HG02623 (cell line): ENCODE data around the gene LYRM4.
"Not testable (repeated sequence)": the region's sequence is repeated elsewhere in the genome, so short reads cannot be mapped to it uniquely, and the experiment has no call there.

ENCODE experiments used
- ATAC-seq: cut with Tn5 transposase; IDR thresholded peaks from one replicate; pipeline ENCODE4 v1.9.1; 2021; ENCODE audit warnings: moderate library complexity; ENCODE audit not compliant: unreplicated experiment

Gene LYRM4

DNA sequence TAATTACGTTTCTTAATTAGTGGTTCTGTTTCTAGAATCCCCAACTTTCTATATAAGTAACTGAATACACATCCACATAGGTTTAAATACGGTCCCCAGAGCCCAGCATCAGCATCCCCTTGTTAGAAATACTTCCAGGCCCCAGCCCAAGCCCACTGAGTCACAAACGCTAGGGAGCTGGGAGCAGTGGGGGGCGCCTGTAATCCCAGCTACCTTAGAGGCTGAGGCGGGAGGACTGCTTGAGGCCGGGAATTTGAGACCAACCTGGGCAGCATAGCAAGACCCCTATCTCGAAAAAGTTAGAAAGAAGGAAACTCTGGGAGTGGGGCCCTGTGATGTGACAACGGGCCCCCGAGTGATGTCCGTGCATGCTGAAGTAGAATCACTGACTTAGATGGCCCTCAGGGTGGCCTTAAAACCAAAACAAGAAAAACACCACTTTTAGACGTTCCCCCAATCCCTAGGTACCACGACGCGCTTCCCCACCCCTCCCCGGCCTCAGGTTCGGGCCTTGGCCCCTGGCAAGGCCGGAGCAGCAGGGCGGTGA, 176.9 kb downstream of the LYRM4 start:
- ATAC-seq = no peak

DNA sequence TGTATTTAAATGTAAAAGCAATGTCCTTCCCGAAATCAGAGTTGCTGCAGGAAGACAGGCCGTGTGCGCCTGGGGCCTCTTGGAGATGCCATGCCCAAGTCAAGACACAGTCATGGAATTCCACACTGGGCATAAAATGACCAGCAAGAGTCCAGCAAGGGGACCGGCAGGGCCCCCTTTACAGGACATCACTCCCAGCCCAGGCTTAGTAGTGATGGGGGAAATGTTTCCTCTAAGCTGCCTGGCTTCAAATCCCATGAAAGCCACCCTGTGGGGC, 177.5 kb downstream of the LYRM4 start:
- no peak for ATAC-seq

DNA sequence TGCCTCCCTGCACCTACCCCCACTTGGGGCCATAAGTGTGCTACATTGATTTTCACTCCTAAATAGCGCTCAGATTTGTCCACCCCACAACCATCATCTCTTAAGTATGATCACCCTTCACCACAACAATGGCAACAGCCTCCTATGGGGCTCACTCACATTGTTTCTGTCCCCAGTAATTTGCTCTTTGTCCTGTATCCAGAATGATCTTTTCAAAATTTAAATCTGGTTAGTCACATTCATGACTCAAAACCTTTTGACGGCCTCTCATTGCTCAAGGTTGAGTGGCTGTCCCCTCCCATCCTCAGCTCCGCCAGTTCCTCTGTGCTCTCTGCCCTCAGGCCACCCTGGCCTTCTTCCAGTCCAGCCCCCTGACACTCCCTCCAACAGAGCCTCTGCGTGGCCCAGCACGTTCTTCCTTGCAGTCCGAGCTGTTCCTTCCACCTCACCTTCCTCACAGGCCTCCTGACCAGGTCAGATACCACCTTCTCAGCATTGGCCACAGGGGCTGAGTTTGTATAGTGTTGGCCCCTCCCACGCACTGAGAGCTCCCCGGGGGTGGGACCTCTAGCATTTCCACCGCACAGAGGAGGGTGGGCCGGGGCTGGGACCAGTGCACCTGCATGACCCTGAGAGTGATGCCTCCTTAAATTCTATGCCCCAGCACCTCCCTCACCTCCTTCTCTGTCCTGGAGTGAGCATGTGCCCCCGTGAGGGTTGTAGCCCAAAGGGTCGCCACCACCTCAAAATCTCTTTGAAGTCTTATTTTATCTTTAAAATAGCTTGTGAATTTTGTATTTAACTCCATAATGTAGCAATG, 178.1 kb downstream of the LYRM4 start:
- ATAC-seq = no peak

DNA sequence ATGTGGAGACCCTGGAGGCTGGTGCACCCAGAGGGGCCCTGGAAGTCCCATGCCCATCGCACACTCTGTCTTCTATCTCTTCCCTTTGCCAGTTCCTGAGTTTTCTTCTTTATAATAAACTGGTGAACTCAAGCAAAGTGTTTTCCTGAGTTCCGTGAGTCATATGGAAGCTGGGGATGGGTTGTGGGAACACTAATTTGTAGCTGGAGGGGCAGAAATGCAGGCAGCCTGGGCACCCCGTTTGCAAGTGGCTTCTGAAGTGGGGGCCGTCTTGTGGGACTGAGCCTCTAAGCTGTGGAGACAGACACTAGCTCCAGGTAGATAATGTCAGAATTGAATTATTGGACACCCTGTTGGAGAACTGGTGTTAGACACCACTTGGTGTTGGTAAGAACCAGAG, 178.8 kb downstream of the LYRM4 start:
- no peak for ATAC-seq

DNA sequence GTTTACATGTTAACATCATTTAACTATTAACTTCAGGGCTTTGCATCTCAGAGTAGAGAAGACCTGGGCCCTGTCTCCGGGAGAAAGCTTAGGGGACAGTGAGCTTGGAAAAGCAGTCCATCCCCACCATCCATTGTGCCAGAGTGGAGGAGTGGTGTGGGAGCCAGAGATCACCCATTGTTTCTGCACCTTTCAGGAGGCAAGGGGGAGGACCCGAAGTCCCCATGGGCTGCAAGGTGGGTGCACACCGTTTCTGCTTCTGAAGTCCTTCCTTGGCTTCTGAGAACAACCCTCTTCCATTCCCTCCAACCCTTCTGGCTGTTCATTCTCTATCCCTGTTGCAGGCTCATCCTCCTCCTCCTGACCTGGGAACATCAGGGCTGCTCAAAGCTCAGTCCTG, 179.6 kb downstream of the LYRM4 start:
- ATAC-seq = no peak

DNA sequence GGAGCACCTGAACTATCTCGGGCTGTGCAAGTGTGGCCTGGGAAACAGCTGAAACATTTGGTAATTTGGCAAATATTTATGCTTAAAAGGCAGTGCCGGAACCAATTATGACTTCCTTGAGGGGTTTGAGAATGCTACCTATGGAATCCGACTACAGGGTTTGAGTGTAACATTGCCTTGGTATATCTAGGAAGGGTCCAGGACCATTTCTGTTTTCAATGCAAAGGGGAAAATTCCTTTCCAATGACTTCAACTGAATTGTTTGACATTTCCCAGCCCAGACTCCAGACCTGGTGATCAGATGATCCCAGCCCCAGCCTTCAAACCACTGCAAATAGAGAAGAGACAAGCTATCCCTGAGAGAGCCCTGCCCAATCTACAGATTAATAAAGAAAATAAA, 180.2 kb downstream of the LYRM4 start:
- no peak for ATAC-seq

DNA sequence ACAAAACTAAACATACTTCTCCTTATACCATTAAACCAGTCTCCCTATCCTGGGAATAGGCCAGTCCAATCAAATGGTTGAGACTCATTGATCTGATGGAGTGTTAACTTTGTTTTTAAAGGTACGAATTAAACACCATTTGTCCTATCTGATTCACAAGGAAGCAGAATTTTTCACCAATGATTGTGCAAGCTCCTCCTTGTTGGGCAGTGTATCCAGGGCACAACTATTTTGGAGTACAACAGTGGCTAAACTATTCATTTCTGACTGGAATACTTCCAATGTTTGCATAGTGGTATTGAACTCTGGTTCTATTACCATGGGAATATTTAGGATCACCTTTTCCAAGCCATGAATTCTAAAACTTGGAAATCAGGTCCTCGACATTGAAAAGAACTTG, 181.1 kb downstream of the LYRM4 start:
- no peak for ATAC-seq

DNA sequence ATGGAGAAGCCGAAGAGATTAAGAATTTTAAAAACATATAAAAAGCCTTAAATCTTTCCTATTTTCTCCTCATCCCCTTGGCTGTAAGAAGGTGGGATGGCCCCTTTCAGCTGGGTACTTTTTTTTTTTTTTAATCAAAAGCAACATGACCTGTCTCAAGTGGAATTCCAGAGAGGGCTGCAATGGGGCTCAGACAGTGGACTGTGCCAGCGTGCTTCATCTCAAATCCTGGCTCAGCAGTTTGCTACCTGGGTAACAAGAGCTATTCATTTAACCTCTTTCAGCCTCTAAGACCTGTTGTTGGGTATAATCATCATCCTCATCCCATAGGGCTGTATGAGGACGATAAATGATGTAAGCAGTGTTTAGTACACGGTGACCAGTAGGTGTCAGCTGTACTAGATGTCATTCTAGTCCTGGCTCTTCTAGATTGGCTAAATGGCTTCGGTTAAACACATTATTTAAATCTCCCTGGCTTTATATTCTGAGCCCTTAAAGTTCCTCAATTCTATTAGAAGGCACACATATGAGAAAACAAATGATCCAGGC, 182.6 kb downstream of the LYRM4 start:
- no peak for ATAC-seq

DNA sequence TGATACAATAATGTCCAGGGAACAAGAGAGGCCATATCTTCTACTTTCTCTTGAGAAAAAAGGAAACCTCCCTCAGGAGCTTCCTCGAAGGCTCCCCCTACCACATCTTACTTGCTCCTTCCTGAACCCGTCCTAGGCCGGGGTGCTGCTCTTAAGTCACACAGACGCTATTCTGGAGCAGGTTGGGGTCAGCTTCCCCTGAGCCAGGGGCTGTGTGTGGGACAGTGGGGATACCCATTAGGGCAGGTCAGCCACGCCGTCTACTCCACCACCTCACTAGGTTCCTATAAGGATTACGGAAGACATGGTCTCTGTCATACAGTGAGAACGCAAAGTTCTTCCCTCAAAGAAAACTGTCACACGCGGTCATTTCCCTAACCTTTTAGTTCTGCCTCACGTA, 183.8 kb downstream of the LYRM4 start:
- ATAC-seq = no peak

DNA sequence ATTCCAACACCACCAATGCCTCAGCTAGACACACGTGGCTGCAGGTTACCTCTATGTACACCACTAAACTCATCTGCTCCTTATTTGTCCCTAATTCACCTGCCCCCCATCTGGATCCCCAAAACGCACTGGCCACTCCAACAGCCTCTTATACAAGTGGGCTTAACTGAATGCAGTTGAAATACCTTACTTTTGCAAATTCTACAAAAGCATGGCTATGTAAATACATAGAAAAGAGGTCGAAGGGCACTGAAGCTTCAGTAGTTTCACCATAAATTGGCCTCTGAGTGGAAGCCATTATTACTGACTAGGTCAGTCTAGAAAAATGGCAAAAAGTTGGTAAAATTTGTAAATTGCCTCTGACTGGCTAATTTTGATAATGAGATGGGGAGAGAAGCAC, 186.8 kb downstream of the LYRM4 start:
- no peak for ATAC-seq

DNA sequence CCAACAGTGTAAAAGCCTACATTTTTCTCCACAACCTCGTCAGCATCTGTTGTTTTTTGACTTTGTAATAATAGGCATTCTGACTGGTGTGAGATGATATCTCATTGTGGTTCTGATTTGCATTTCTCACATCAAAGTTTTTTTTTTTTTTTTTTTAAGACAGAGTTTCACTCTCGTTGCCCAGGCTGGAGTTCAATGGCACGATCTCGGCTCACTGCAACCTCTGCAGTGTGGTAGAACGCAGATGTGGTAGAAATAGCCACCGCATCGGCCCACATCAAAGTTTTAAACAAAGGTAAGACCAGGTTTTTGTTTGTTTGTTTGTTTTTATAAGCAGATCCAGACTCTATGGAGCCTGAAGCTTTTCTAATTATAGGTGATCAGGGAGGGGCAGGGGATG, 188.3 kb downstream of the LYRM4 start:
- no peak for ATAC-seq

DNA sequence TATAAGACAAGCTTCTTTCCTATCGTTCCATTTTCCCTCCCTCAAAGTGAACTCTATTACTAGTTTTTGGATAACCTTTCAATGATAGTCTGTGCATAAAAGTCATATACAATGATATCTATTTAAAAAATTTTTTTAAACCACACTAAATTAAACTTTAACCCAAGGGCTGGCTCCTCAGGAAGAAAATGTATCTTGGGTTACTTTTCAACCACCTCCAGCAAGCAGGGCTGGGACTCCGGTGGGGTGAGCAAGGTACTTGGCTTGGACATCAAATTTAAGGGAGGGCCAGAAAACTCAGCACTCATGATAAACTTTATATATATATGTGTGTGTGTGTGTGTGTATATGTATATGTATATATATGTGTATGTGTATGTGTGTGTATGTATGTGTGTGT, 189.5 kb downstream of the LYRM4 start:
- ATAC-seq = no peak

DNA sequence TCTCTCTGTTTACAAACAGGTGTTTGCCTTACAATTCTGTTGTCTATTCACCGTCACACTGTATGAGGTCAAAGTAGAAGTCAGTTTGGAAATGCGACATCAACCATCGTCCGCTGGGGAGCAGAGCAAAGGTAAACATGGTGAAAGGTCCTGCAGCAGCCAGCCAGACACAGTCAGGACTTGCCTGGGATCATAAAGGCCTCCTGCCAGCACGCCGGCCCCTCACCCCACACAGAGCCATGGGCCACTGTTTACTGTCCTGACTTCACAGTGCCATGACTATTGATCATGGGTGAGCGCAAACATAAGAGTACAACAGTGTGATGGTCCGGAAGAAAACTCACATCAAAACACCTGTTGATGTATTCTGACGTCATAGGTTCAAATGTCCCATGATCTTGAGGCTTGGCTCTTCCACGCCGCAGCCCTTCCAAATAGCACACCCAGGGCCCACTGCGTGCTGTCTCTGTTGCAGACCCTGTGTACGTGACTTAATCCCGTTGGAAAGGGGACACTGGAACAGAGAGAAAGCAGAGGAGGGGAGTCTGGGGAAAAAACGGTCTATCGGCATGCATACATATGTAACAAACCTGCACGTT, 192.5 kb downstream of the LYRM4 start:
- no peak for ATAC-seq

DNA sequence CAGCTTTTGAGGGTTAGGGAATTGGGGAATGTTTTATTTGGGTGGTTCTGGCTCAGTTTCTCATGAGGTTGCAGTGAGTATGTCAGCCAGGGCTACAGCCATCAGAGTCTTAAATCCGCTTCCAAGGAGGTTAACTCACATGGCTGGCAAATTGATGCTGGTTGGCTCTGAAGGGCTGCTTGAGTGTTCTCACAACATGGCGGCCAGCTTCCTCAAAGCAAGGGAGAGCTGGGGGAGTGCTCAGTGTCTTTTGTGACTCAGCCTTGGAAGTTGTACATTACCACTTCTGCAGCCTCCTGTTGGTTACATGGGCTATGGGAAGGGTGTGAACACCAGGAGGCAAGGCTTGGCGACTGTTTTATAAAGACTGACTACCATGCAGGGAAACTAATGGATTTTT, 193.4 kb downstream of the LYRM4 start:
- ATAC-seq = no peak

DNA sequence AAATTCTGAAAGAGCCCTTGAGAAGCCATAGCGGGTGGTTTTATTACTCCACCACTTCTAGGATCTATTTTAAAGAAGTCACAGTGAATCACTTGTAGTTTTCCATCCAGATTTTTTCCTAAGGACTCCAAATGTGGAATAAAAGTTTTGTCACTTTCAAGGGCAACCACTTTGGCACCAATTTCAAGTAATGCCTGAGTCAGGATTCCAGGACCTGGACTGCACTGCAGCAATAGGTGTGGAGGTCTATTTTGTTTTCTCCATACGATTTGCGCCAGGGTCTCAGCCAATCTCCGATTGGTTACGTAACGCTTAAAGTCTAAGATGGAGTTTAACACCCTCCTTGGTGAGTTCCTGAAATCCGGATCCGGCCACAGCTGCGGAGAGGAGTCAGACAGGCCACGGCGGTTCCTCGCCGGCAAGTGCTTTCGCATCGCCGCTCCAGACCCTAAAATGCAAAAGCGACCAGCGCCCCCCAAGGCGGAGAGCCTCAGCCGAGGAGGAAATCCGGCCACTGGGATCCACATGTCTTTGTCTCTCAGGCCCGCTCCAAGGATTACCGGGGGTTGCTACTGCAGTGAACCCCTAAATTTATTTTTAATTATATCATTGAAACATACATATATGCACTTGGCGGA, 194.2 kb downstream of the LYRM4 start:
- ATAC-seq = no peak

DNA sequence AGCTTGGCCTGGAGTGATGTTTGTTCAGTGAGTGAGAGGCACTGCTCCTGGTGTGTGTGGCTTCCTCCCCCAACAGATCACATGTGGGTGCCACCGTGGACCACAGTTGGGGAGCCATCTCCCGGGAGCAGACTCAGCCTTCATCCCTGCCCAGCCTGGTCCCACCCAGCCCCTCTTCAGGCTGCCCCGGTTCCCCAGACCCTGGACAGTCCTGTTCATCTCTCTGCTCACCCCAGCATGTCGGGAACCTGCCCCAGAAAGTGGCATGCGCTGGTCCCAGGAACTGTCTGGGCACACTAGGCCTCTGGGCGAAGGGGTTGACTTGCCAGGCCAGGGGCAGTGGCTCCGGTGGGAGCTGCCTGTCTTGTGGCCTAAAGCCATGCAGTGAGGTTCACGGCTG, 197.1 kb downstream of the LYRM4 start:
- no peak for ATAC-seq

DNA sequence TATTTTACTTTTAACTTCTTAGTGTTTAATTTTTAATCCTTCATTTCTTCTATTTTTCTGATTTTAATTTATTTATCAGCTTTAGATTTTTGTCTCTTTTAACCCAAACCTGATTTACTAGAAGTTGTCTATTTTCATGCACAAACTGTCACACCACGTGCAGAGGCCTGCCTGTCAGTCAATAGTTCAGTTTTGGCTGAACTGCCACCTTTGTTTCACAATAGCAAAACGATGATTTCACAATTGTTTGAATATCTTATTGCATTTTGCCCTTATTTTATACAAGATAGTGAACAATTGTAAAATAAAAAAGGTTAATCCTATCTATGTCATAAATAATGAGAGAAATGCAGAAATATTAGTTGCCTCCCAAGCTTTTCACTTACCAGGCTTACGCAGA, 199.6 kb downstream of the LYRM4 start:
- no peak for ATAC-seq

DNA sequence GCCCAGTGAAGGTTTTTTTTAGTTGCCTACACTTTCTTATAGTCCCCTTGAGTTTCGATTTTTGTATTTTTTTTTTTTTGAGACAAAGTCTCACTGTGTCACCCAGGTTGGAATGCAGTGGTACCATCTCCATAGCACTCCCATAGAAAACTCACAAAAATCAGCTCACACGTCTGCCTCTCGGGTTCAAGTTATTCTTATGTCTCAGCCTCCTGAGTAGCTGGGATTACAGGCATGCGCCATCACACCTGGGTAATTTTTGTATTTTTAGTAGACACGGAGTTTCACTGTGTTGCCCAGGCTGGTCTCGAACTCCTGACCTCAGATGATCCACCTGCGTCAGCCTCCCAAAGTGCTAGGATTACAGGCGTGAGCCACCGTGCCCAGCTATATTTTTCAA, 200.3 kb downstream of the LYRM4 start:
- not testable (repeated sequence) for ATAC-seq

DNA sequence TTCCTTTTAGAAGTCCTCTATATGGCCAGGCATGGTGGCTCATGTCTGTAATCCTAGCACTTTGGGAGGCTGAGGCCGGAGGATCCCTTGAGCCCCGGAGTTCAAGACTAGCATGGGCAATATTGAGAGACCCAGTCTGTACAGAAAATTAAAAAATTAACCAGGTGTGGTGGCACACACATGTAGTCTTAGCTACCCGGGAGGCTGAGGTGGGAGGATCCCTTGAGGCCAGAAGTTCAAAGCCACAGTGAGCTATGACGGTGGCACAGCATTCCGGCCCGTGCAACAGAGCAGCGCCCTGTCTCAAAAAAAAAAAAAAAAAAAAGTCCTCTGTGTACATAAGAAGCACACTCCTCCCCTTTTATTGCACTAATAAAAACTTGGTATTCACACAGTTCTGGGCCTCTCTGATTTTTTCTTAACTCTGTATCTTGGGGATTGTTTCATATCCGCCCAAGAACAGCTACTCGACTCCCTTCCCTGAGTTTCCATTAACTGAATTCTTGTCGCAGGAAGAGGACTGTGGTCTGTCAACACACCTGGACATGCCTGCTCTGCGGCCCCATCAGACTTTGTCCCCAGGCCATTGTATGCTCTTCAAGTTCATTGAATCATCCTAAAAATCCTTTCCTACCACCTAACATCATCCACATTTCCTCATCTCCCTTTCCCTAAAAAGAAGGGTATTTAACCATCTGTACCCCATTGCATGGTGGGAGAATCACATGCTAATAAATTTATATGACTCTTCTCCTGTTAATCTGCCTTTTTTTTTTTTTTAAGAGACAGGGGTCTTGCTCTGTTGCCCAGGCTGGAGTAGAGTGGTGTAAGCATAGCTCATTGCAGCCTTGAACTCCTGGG, 201.5 kb downstream of the LYRM4 start:
- ATAC-seq = no peak
